H1 (cell line): Measurements from ENCODE around the gene TTC34. TPM values are rescaled to one million over a fixed set of nuclear protein-coding genes. Genes with fewer than 3 reads are reported as not detected.

Experiments used
- CBX8 ChIP-seq: fragments of 300-800, 300-1000 bp; sonication (generic); IDR thresholded peaks from 2 replicates; pipeline ENCODE4 v1.7.1; 2016; ENCODE audit warnings: low read depth, low read length, borderline replicate concordance
- CTCF ChIP-seq, 3 experiments: IDR thresholded peaks; 1 replicate in 2 of 3; 2 replicates in 1 of 3; pipeline versions ENCODE4 v1.5.1 to v1.6.1; 2011; ENCODE audit warnings: low read length in 3 of 3, mild to moderate bottlenecking in 3 of 3, inconsistent platforms in 2 of 3, low read depth in 1 of 3, moderate library complexity in 1 of 3; ENCODE audit not compliant: insufficient read depth in 1 of 3; ENCODE audit errors: control extremely low read depth in 1 of 3
- polyA plus RNA-seq, 7 experiments: library from polyadenylated mRNA; depleted of rRNA in 3 of 7; stranded (reverse) in 5 of 7; unstranded in 2 of 7; fragments of >200 nt in 5 of 7; fragments of 200-250 nt in 2 of 7; gene quantifications; 1 replicate in 5 of 7; 2 replicates in 1 of 7; 4 replicates in 1 of 7; pipeline versions ENCODE4 v1.2.1 to v1.2.3, GENCODE V29; 2011 to 2013; ENCODE audit warnings: missing spikeins in 2 of 7, mixed read lengths in 2 of 7
- total RNA-seq: library from RNA; stranded (reverse); fragmentation: NEBNext Ultra II Directional; extraction: Animal tissue kit (Norgen Biotek cat#: 25700); gene quantifications from 2 replicates; pipeline ENCODE4 v1.2.1, GENCODE V29; 2021

TTC34 gene
- total and polyA plus RNA-seq, 2 of the 8 experiments (the other 6 are each of a cell fraction or from before 2014, with no cell fraction given), result 0.23 to 0.50 TPM

GRCh38 chr1:2811533-2811918, 10.0 kb upstream of the TTC34 start (continued):
- no peak for TF ChIP-seq CTCF (IDR thresholded peaks at IDR 0.05; ENCODE audit: control extremely low read depth in 1 of 3, insufficient read depth in 1 of 3, low read depth in 1 of 3, low read length in 3 of 3)
- TF ChIP-seq CBX8, result no peak
